B cell (primary cell): ENCODE measurements around the gene ABCA8. TPM values are rescaled to one million over a fixed set of nuclear protein-coding genes. Genes with fewer than 3 reads are reported as not detected.

Experiments used
- ATAC-seq: fragments of 200-7000 bp; cut with Tn5 transposase; one replicate; pipeline ENCODE4 v1.10.0; 2021; ENCODE audit warnings: low read depth, mild to moderate bottlenecking, moderate number of reproducible peaks, moderate library complexity
- CTCF ChIA-PET: fragments of 350-600 bp; sonication (Branson Sonifier 250); formaldehyde crosslinking; loops from one replicate; lab custom pipeline; 2021; ENCODE audit warnings: antibody characterized with exemption, inconsistent platforms; lab: Charles Lee
- POLR2A ChIA-PET: fragments of 350-600 bp; sonication (Branson Sonifier 250); formaldehyde crosslinking; loops from one replicate; lab custom pipeline; 2021; ENCODE audit warnings: antibody characterized with exemption; lab: Charles Lee
- DNase-seq: peaks from one replicate; pipeline ENCODE4 v3.0.0; 2013
- H2AFZ ChIP-seq: 2 replicates; pipeline ENCODE4 v1.6.1; 2012; ENCODE audit warnings: mild to moderate bottlenecking, low read depth, low read length; ENCODE audit not compliant: insufficient read depth, poor library complexity, severe bottlenecking
- H3K27ac ChIP-seq, 2 donors: 1 replicate in 1 of 2; 2 replicates in 1 of 2; pipeline ENCODE4 v1.5.1; 2012 to 2013; ENCODE audit warnings: low read length in 2 of 2, mild to moderate bottlenecking in 2 of 2, moderate library complexity in 1 of 2
- H3K27me3 ChIP-seq, 4 experiments: fragments of 200-600 bp in 1 of 4; sonication (generic) in 1 of 4; replicated peaks in 1 of 4; 1 replicate in 2 of 4; 2 replicates in 2 of 4; pipeline versions ENCODE4 v1.6.1 to v1.7.0; 2013 to 2016; ENCODE audit warnings: low read length in 3 of 4, mild to moderate bottlenecking in 2 of 4, mixed read lengths in 1 of 4, moderate library complexity in 1 of 4; ENCODE audit not compliant: insufficient read depth in 4 of 4, control insufficient read depth in 3 of 4; ENCODE audit errors: control extremely low read depth in 1 of 4
- H3K36me3 ChIP-seq, 2 experiments: replicated peaks in 1 of 2; 1 replicate in 1 of 2; 2 replicates in 1 of 2; pipeline versions ENCODE4 v1.6.1 to v1.7.1; 2013; ENCODE audit warnings: low read length in 1 of 2; ENCODE audit not compliant: insufficient read depth in 2 of 2, control insufficient read depth in 1 of 2; ENCODE audit errors: control extremely low read depth in 1 of 2, extremely low read depth in 1 of 2
- H3K4me1 ChIP-seq, 2 donors: fragments of 200-600 bp in 1 of 2; sonication (generic) in 1 of 2; 1 replicate in 1 of 2; 2 replicates in 1 of 2; pipeline versions ENCODE4 v1.5.1 to v1.6.1; 2013 to 2017; ENCODE audit warnings: low read length in 2 of 2; ENCODE audit not compliant: control insufficient read depth in 2 of 2, insufficient read depth in 2 of 2
- H3K4me2 ChIP-seq: replicated peaks from 2 replicates; pipeline ENCODE3; 2012; ENCODE audit warnings: mild to moderate bottlenecking, low read depth, low read length; ENCODE audit not compliant: poor library complexity, severe bottlenecking
- H3K4me3 ChIP-seq, 5 experiments: fragments of 200-600 bp in 1 of 5; sonication (generic) in 1 of 5; 1 replicate in 3 of 5; 2 replicates in 2 of 5; pipeline versions ENCODE4 v1.5.1 to v1.7.0; 2011 to 2016; ENCODE audit warnings: low read length in 4 of 5, mild to moderate bottlenecking in 4 of 5, low read depth in 2 of 5, control low read depth in 1 of 5, moderate library complexity in 1 of 5; ENCODE audit not compliant: insufficient read depth in 1 of 5; ENCODE audit errors: control extremely low read depth in 1 of 5, extremely low read depth in 1 of 5
- H3K79me2 ChIP-seq: fragments of 200-600 bp; sonication (generic); one replicate; pipeline ENCODE4 v1.6.0; 2016; ENCODE audit warnings: low read length; ENCODE audit not compliant: control insufficient read depth, insufficient read depth
- H3K9ac ChIP-seq: fragments of 200-600 bp; sonication (generic); 2 replicates; pipeline ENCODE4 v1.6.1; 2017; ENCODE audit warnings: mild to moderate bottlenecking, low read length, moderate library complexity
- H3K9me3 ChIP-seq, 3 donors: one replicate each; pipeline versions ENCODE4 v1.6.1 to v1.7.1; 2013; ENCODE audit warnings: low read length in 2 of 3; ENCODE audit not compliant: control insufficient read depth in 2 of 3, insufficient read depth in 1 of 3; ENCODE audit errors: control extremely low read depth in 1 of 3
- H4K20me1 ChIP-seq: 2 replicates; pipeline ENCODE4 v1.6.0; 2012; ENCODE audit warnings: mild to moderate bottlenecking, low read length; ENCODE audit not compliant: insufficient read depth, control insufficient read depth, poor library complexity, severe bottlenecking
- H3K27ac Mint-ChIP-seq: one replicate; pipeline ENCODE4 v1.8.0; 2021; ENCODE audit warnings: mixed read lengths
- H3K27me3 Mint-ChIP-seq: one replicate; pipeline ENCODE4 v1.8.0; 2021; ENCODE audit warnings: mixed read lengths
- H3K4me1 Mint-ChIP-seq: one replicate; pipeline ENCODE4 v1.8.0; 2021; ENCODE audit warnings: mixed read lengths
- H3K4me3 Mint-ChIP-seq: one replicate; pipeline ENCODE4 v1.8.0; 2021; ENCODE audit warnings: mixed read lengths
- H3K9me3 Mint-ChIP-seq: one replicate; pipeline ENCODE4 v1.8.0; 2022; ENCODE audit warnings: mixed read lengths; ENCODE audit not compliant: insufficient read depth
- CTCF ChIP-seq: fragments of 200-600 bp; IDR thresholded peaks from one replicate; pipeline ENCODE4 v1.8.0; 2022; ENCODE audit warnings: antibody characterized with exemption, mild to moderate bottlenecking
- EZH2 ChIP-seq: IDR thresholded peaks from 2 replicates; pipeline ENCODE4 v1.6.1; 2012; ENCODE audit warnings: borderline replicate concordance, low read depth, mild to moderate bottlenecking, moderate library complexity, low read length; ENCODE audit not compliant: insufficient read depth, poor library complexity, severe bottlenecking
- WGBS: methylation state at CpG from one replicate; pipeline ENCODE4 v1.1.5; 2013; ENCODE audit warnings: missing lambda C conversion rate; ENCODE audit not compliant: insufficient coverage; 5-methylcytosine and 5-hydroxymethylcytosine counted together
- intact Hi-C: fragments of 100-400 bp; cut with micrococcal nuclease; formaldehyde crosslinking; loops from one replicate; pipeline ENCODE4 v1.10.0; 2022
- polyA plus RNA-seq: library from polyadenylated mRNA; depleted of rRNA; stranded (reverse); fragments of >200 nt; gene quantifications from 2 replicates; pipeline ENCODE4 v1.2.3, GENCODE V29; 2012
- total RNA-seq, 2 donors: library from RNA; stranded (reverse); fragments of 120-200 nt in 1 of 2; gene quantifications; 1 replicate in 1 of 2; 2 replicates in 1 of 2; pipeline versions ENCODE4 v1.2.3 to v1.2.4, GENCODE V29; 2013 to 2022

Gene ABCA8
- total and polyA plus RNA-seq, 2 donors (not counting 1 experiment from before 2014, with no cell fraction given), result not detected

- H3K27me3 Mint-ChIP-seq, result peaks cover 4% of the 10 kb centered on the region
- H3K4me1 ChIP-seq, result no peaks in the 10 kb centered on the region
- no peak overlapping the region for H3K4me3 ChIP-seq
- H3K27ac Mint-ChIP-seq, result no peak overlapping the region
- H2AFZ ChIP-seq, result no peak overlapping the region
- ATAC-seq (no peak), DNase-seq (no peak)
- no peak overlapping the region for H3K4me3 Mint-ChIP-seq
- no peak overlapping the region for H3K4me2 ChIP-seq
- no peak for TF ChIP-seq EZH2
- no peak for TF ChIP-seq CTCF
- no peaks in the 10 kb centered on the region for H3K4me1 Mint-ChIP-seq
- peaks cover 0 to 5% (median 0%) of the 10 kb centered on the region in 3 donors for H3K9me3 ChIP-seq
- H3K36me3 ChIP-seq, result no peaks in the 10 kb centered on the region
- H3K9ac ChIP-seq, result no peak overlapping the region
- intact Hi-C loops, result no loop called here
- ChIA-PET POLR2A (no interaction called here), CTCF (no interaction called here)
- 43% methylated on average over 1 of the region's 5 CpGs for WGBS
- H3K27ac ChIP-seq, result no peak overlapping the region
- H3K27me3 ChIP-seq, result no peaks in the 10 kb centered on the region
- peaks cover 1% of the 10 kb centered on the region for H3K9me3 Mint-ChIP-seq
- no peaks in the 10 kb centered on the region for H4K20me1 ChIP-seq
- H3K79me2 ChIP-seq, result no peaks in the 10 kb centered on the region
These were observed 62.5 kb downstream of the ABCA8 start for GRCh38 chr17:68892658-68893057.

- H3K27ac Mint-ChIP-seq, result no peak overlapping the region
- peaks cover 0 to 4% (median 0%) of the 10 kb centered on the region in 3 donors for H3K9me3 ChIP-seq
- H3K4me1 Mint-ChIP-seq, result no peaks in the 10 kb centered on the region
- no peak overlapping the region for H3K27ac ChIP-seq
- WGBS, result no CpG with 5 or more reads among the region's 1 CpG
- no peaks in the 10 kb centered on the region for H3K79me2 ChIP-seq
- ChIA-PET POLR2A (no interaction called here), CTCF (no interaction called here)
- no peak overlapping the region for H3K9ac ChIP-seq
- TF ChIP-seq EZH2 (no peak), CTCF (no peak)
- H2AFZ ChIP-seq, result no peak overlapping the region
- no peak overlapping the region for H3K4me3 ChIP-seq
- no peak overlapping the region for H3K4me2 ChIP-seq
- H4K20me1 ChIP-seq, result no peaks in the 10 kb centered on the region
- no peak overlapping the region for H3K4me3 Mint-ChIP-seq
- intact Hi-C loops, result no loop called here
- H3K27me3 Mint-ChIP-seq, result peaks cover 4% of the 10 kb centered on the region
- DNase-seq, result no peak
- H3K27me3 ChIP-seq, result no peaks in the 10 kb centered on the region
- H3K4me1 ChIP-seq, result no peaks in the 10 kb centered on the region
- no peaks in the 10 kb centered on the region for H3K9me3 Mint-ChIP-seq
- no peak for ATAC-seq
- no peaks in the 10 kb centered on the region for H3K36me3 ChIP-seq
These were observed 63.0 kb downstream of the ABCA8 start for GRCh38 chr17:68892193-68892592.
